HEK293T (cell line): ENCODE data around the gene PHACTR2.

Source experiments
- CTCF ChIA-PET: fragments of 350-600 bp; formaldehyde crosslinking; extraction: SDS; loops from one replicate; lab custom pipeline; 2021; ENCODE audit warnings: antibody characterized with exemption, inconsistent platforms; lab: Yijun Ruan, JAX
- POLR2A ChIA-PET: fragments of 350-600 bp; formaldehyde crosslinking; extraction: SDS; loops from one replicate; lab custom pipeline; 2020; ENCODE audit warnings: antibody characterized with exemption, inconsistent platforms; lab: Yijun Ruan, JAX
- DNase-seq: peaks from one replicate; pipeline ENCODE4 v3.0.0; 2012; ENCODE audit warnings: mixed read lengths; ENCODE audit errors: extremely low spot score
- ARNT ChIP-seq: fragments of 450-650 bp; IDR thresholded peaks from 2 replicates; pipeline ENCODE4 v1.6.1; 2017; ENCODE audit warnings: mild to moderate bottlenecking
- BHLHE40 ChIP-seq: fragments of 450-650 bp; IDR thresholded peaks from 2 replicates; pipeline ENCODE4 v1.6.1; 2016; ENCODE audit warnings: mild to moderate bottlenecking, moderate library complexity, borderline replicate concordance
- CTBP1 ChIP-seq: fragments of 450-650 bp; IDR thresholded peaks from 2 replicates; pipeline ENCODE4 v1.6.1; 2016; ENCODE audit warnings: borderline replicate concordance
- ELF4 ChIP-seq: fragments of 450-650 bp; IDR thresholded peaks from 2 replicates; pipeline ENCODE4 v1.6.1; 2017; ENCODE audit warnings: antibody characterized with exemption
- FOXA1 ChIP-seq: fragments of 450-650 bp; IDR thresholded peaks from 2 replicates; pipeline ENCODE4 v1.6.1; 2016; ENCODE audit warnings: mild to moderate bottlenecking
- FOXK2 ChIP-seq: fragments of 450-650 bp; IDR thresholded peaks from 2 replicates; pipeline ENCODE4 v1.6.1; 2016; ENCODE audit warnings: mild to moderate bottlenecking
- FOXM1 ChIP-seq: fragments of 450-650 bp; IDR thresholded peaks from 2 replicates; pipeline ENCODE4 v1.6.1; 2017; ENCODE audit warnings: mild to moderate bottlenecking, borderline replicate concordance
- HDGF ChIP-seq: fragments of 450-650 bp; IDR thresholded peaks from 2 replicates; pipeline ENCODE4 v1.6.1; 2017; ENCODE audit warnings: antibody characterized with exemption, borderline replicate concordance
- L3MBTL2 ChIP-seq: fragments of 450-650 bp; conservative IDR thresholded peaks from 2 replicates; pipeline ENCODE4 v1.6.1; 2016; ENCODE audit warnings: mild to moderate bottlenecking
- LEF1 ChIP-seq: fragments of 450-650 bp; IDR thresholded peaks from 2 replicates; pipeline ENCODE4 v1.6.1; 2017; ENCODE audit warnings: mild to moderate bottlenecking, borderline replicate concordance
- NFRKB ChIP-seq: fragments of 450-650 bp; IDR thresholded peaks from 2 replicates; pipeline ENCODE4 v1.6.1; 2016; ENCODE audit warnings: mild to moderate bottlenecking, moderate library complexity
- SP1 ChIP-seq: fragments of 450-650 bp; IDR thresholded peaks from 2 replicates; pipeline ENCODE4 v1.6.1; 2017
- SUZ12 ChIP-seq: fragments of 450-650 bp; IDR thresholded peaks from 2 replicates; pipeline ENCODE4 v1.6.1; 2016; ENCODE audit warnings: mild to moderate bottlenecking
- TARDBP ChIP-seq: fragments of 450-650 bp; IDR thresholded peaks from 2 replicates; pipeline ENCODE4 v1.6.1; 2016
- ZNF384 ChIP-seq: fragments of 450-650 bp; IDR thresholded peaks from 2 replicates; pipeline ENCODE4 v1.6.1; 2016
- TF ChIP-seq, protein P1 (sequence below): fragments of 450-650 bp; IDR thresholded peaks from 2 replicates; pipeline ENCODE4 v1.6.1; 2016

The PHACTR2 gene

DNA sequence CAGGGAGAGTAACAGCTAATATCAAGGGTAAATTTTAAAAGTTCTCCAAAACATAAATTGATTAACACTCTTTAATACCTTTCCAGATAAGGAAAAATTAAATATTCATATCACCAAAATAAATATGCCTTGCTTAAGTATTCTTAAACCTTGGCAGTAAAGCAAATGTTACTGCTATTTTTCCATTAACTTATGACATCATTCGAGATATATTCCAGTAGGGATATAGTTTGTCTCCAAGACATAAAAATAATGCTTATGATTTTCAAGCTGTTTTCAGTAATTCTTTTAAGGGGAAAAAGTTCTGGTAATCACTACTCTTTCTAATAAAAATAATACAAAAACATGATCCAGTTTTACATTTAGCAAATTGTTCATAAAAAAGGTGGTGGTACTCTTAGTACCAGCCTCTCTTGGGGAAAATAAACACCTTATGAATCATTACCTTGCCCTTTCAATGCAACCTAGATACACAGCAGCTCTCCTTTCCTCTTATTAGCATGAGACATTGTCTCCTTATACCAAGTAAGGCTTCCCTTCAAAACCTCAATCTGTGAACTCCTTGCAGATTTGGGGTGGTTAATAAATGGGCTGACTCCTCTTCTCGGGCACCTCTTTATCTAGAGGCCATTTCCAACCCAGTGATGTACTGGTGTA is 133.9 kb downstream of the PHACTR2 start:
- DNase-seq, result no peak
- POLR2A ChIA-PET, result no interaction called here
- TF ChIP-seq HDGF (no peak), FOXA1 (no peak), CTBP1 (no peak)
- CTCF ChIA-PET, result interaction anchor here (1.1 kb wide), 1 partner anchor 10 kb away, joined by 3 read pairs; no protein-coding TSS in a partner anchor

DNA sequence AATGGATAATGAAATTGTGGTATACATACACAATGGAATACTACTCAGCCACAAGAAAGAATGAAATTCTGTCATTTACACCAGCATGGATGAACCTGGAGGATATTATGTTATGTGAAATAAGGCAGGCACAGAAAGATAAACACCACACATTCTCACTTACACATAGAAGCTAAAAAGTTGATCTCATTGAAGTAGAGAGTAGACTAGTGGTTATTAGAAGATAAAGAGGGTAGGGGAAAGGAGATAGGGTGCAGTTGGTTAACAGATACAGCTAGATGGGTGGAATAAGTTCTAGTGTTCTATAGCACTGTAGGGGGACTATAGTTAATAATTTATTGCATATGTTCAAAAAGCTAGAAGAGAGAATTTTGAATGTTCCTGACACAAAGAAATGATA is 139.9 kb downstream of the PHACTR2 start:
- TF ChIP-seq FOXK2, result no peak
- TF ChIP-seq, protein P1, sequence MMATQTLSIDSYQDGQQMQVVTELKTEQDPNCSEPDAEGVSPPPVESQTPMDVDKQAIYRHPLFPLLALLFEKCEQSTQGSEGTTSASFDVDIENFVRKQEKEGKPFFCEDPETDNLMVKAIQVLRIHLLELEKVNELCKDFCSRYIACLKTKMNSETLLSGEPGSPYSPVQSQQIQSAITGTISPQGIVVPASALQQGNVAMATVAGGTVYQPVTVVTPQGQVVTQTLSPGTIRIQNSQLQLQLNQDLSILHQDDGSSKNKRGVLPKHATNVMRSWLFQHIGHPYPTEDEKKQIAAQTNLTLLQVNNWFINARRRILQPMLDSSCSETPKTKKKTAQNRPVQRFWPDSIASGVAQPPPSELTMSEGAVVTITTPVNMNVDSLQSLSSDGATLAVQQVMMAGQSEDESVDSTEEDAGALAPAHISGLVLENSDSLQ, result no peak
- TF ChIP-seq SUZ12, result no peak
- TF ChIP-seq ARNT, result no peak
- ChIA-PET CTCF (no interaction called here), POLR2A (no interaction called here)
- no peak for DNase-seq

DNA sequence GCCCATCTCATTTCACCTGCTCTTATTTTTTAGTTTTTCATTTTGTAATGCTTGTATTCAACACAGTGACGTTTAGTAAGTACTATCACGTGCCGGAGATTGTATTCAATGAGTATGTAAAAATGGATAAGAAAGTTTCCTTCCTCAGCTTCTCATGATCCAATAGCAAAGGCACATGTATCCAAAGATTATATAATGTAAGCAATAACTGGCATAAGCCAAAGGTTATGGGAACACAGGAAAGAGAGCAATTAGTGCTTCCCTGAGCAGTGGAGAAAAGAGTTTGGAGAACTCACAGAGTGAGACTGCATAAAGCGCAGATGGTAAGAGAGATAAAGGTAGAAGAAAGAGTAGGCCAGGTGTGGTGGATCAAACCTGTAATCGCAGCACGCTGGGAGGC is 143.6 kb downstream of the PHACTR2 start:
- DNase-seq, result no peak
- ChIA-PET CTCF (interaction anchor here (1.0 kb wide), 1 partner anchor 11 kb away, joined by 3 read pairs; no protein-coding TSS in a partner anchor), POLR2A (interaction anchor here (1.4 kb wide), 1 partner anchor 22 kb away, joined by 3 read pairs; the partner anchor contains the start of gene LTV1)
- TF ChIP-seq FOXK2, result no peak
- TF ChIP-seq FOXM1, result no peak
- no peak for TF ChIP-seq BHLHE40
- no peak for TF ChIP-seq TARDBP
- TF ChIP-seq CTBP1, result no peak
- TF ChIP-seq FOXA1, result no peak
- TF ChIP-seq, protein P1, result no peak
- TF ChIP-seq ARNT, result no peak
- TF ChIP-seq LEF1, result no peak
- no peak for TF ChIP-seq ELF4
- no peak for TF ChIP-seq SUZ12
- no peak for TF ChIP-seq SP1
- no peak for TF ChIP-seq HDGF
- TF ChIP-seq L3MBTL2, result no peak

- CTCF ChIA-PET, result no interaction called here
- POLR2A ChIA-PET, result no interaction called here
- TF ChIP-seq L3MBTL2 (no peak), ARNT (no peak), ELF4 (no peak), BHLHE40 (no peak), FOXK2 (no peak), FOXA1 (no peak), SUZ12 (no peak), NFRKB (no peak), FOXM1 (no peak), TARDBP (no peak), ZNF384 (no peak), HDGF (no peak)
- TF ChIP-seq, protein P1, result no peak
- no peak for DNase-seq
Observed at GRCh38 chr6:143822584-143823024, 144.8 kb downstream of the PHACTR2 start.

DNA sequence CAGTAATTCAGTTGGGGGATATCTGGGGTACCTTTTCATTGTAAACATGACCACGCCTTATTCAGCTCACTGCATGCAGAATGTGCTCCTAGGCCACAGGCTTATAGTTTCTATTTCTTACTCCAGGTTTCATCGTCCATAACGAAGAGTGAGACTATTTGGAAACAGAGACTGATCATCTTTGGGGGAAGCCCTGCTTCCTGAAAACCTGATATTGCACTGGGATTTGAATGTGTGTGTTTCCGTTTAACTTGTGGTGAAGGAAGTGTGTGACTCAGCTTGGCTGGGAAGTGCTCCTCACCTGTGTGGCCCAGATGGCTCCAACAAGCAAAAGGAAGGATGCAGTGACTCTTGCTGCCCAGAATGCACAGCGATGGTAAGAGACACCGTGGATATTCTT is 145.8 kb downstream of the PHACTR2 start:
- DNase-seq, result no peak
- ChIA-PET CTCF (no interaction called here), POLR2A (no interaction called here)
- TF ChIP-seq FOXA1 (no peak), NFRKB (no peak), ARNT (no peak), TARDBP (no peak), ELF4 (no peak), ZNF384 (no peak), SP1 (no peak), SUZ12 (no peak), L3MBTL2 (no peak), BHLHE40 (no peak), HDGF (no peak), FOXM1 (no peak), CTBP1 (no peak), FOXK2 (no peak), LEF1 (no peak)
- TF ChIP-seq, protein P1, result no peak

- TF ChIP-seq L3MBTL2, result no peak
- no peak for TF ChIP-seq CTBP1
- no peak for TF ChIP-seq LEF1
- no peak for TF ChIP-seq FOXA1
- no peak for TF ChIP-seq ARNT
- no peak for TF ChIP-seq HDGF
- TF ChIP-seq NFRKB, result no peak
- TF ChIP-seq FOXK2, result no peak
- TF ChIP-seq SP1, result no peak
- TF ChIP-seq, protein P1, result no peak
- no peak for TF ChIP-seq BHLHE40
- TF ChIP-seq FOXM1, result no peak
- no peak for TF ChIP-seq TARDBP
- no peak for TF ChIP-seq ELF4
- no peak for TF ChIP-seq SUZ12
- no peak for TF ChIP-seq ZNF384
- CTCF ChIA-PET, result no interaction called here
- POLR2A ChIA-PET, result no interaction called here
- DNase-seq, result no peak
Observed at GRCh38 chr6:143828572-143828971, 150.8 kb downstream of the PHACTR2 start.
